ENCODE data around the gene PPAN. TPM values are rescaled to one million over a fixed set of nuclear protein-coding genes. Genes with fewer than 3 reads are reported as not detected.

PPAN gene
- total RNA-seq, 3 donors from 2014 or later, result 479 to 497 (median 489) TPM

GRCh38 chr19:10155839-10156238, 49.7 kb downstream of the PPAN start:
- no peaks in the 10 kb centered on the region for H3K27me3 Mint-ChIP-seq (ENCODE audit: low read depth)

GRCh38 chr19:10158071-10158470, 51.9 kb downstream of the PPAN start:
- no peak overlapping the region for H3K4me3 Mint-ChIP-seq
- DNase-seq, result no peak
- no peaks in the 10 kb centered on the region for H3K4me1 Mint-ChIP-seq (ENCODE audit: low read depth)
- peaks cover 54% of the 10 kb centered on the region for H3K36me3 Mint-ChIP-seq (ENCODE audit: insufficient read depth)
- no peaks in the 10 kb centered on the region for H3K9me3 Mint-ChIP-seq
- ATAC-seq, result no peak
- no peaks in the 10 kb centered on the region for H3K27me3 Mint-ChIP-seq (ENCODE audit: low read depth)

More at GRCh38 chr19:10155839-10156238, 49.7 kb downstream of the PPAN start:
- ATAC-seq (no peak), DNase-seq (no peak)
- Mint-ChIP-seq H3K36me3 (ENCODE audit: insufficient read depth) (peaks cover 52% of the 10 kb centered on the region), H3K4me1 (ENCODE audit: low read depth) (no peaks in the 10 kb centered on the region), H3K9me3 (no peaks in the 10 kb centered on the region), H3K4me3 (no peak overlapping the region)

- DNase-seq (no peak), ATAC-seq (no peak)
- Mint-ChIP-seq H3K36me3 (ENCODE audit: insufficient read depth) (peaks cover 57% of the 10 kb centered on the region), H3K4me1 (ENCODE audit: low read depth) (no peaks in the 10 kb centered on the region), H3K4me3 (no peak overlapping the region), H3K27me3 (ENCODE audit: low read depth) (no peaks in the 10 kb centered on the region), H3K9me3 (no peaks in the 10 kb centered on the region)
Measured at GRCh38 chr19:10158485-10158884, 52.3 kb downstream of the PPAN start.

- no peaks in the 10 kb centered on the region for H3K4me1 Mint-ChIP-seq (ENCODE audit: low read depth)
- H3K4me3 Mint-ChIP-seq, result no peak overlapping the region
- no peak for ATAC-seq
- DNase-seq, result no peak
- H3K27me3 Mint-ChIP-seq (ENCODE audit: low read depth), result no peaks in the 10 kb centered on the region
- peaks cover 48% of the 10 kb centered on the region for H3K36me3 Mint-ChIP-seq (ENCODE audit: insufficient read depth)
- H3K9me3 Mint-ChIP-seq, result no peaks in the 10 kb centered on the region
Measured at GRCh38 chr19:10159610-10160009, 53.4 kb downstream of the PPAN start.

Other genes with a start within 250 kb of the PPAN start
- gene OLFM2, start 169.8 kb upstream of the PPAN start, total RNA-seq, result under 1 TPM; 0.11 to 0.56 (median 0.24) TPM
- gene COL5A3, start 95.9 kb upstream of the PPAN start, total RNA-seq, result 1 to 10 TPM in 2 of 3 donors, under 1 TPM in 1; 0.46 to 2.8 (median 2.3) TPM
- gene RDH8, start 92.9 kb upstream of the PPAN start, total RNA-seq, result not detected
- 10 to 100 TPM; 20.1 to 26.8 (median 26.2) TPM for gene SHFL, start 20.0 kb upstream of the PPAN start, total RNA-seq
- 10 to 100 TPM in 1 of 3 donors, 1 to 10 TPM in 2; 9.2 to 11.0 (median 9.2) TPM for gene ANGPTL6, start 3.7 kb upstream of the PPAN start, total RNA-seq
- 10 to 100 TPM; 74.8 to 87.5 (median 82.6) TPM for gene P2RY11, start 5.3 kb downstream of the PPAN start, total RNA-seq
- gene EIF3G, start 13.5 kb downstream of the PPAN start, total RNA-seq, result 100 to 1,000 TPM; 503 to 538 (median 523) TPM
- gene DNMT1, start 88.6 kb downstream of the PPAN start, total RNA-seq, result 100 to 1,000 TPM; 353 to 433 (median 355) TPM
- gene S1PR2, start 125.0 kb downstream of the PPAN start, total RNA-seq, result 10 to 100 TPM; 15.0 to 18.4 (median 16.0) TPM
- gene MRPL4, start 145.9 kb downstream of the PPAN start, total RNA-seq, result 100 to 1,000 TPM; 213 to 268 (median 239) TPM
- 10 to 100 TPM; 25.6 to 48.5 (median 39.5) TPM for gene ICAM1, start 164.8 kb downstream of the PPAN start, total RNA-seq
- gene ICAM4, start 180.6 kb downstream of the PPAN start, total RNA-seq, result under 1 TPM; 0.27 to 0.53 (median 0.38) TPM
- 1 to 10 TPM; 3.1 to 4.3 (median 3.1) TPM for gene ICAM5, start 183.6 kb downstream of the PPAN start, total RNA-seq
- gene ZGLP1, start 203.5 kb downstream of the PPAN start, total RNA-seq, result 10 to 100 TPM in 1 of 3 donors, 1 to 10 TPM in 2; 6.9 to 10.1 (median 9.3) TPM
- gene FDX2, start 209.7 kb downstream of the PPAN start, total RNA-seq, result 10 to 100 TPM; 32.5 to 43.0 (median 38.3) TPM
- gene RAVER1, start 227.2 kb downstream of the PPAN start, total RNA-seq, result 100 to 1,000 TPM; 135 to 143 (median 135) TPM
- gene ICAM3, start 233.3 kb downstream of the PPAN start, total RNA-seq, result 10 to 100 TPM; 60.2 to 62.3 (median 62.2) TPM

All from activated T-cell treated with anti-CD3 and anti-CD28 coated beads, Interleukin-2, amount 50 U/mL, for 4 hours (primary cell).